ENCODE results near the gene PLIN5.

PLIN5 gene

GRCh38 chr19:4516199-4516938 lies 18.7 kb downstream of the PLIN5 start:
- Histone ChIP-seq H3K9me3 (ENCODE audit: insufficient read depth, low read length) (no peaks in the 10 kb centered on the region), H3K4me3 (ENCODE audit: insufficient read length, low read depth) (no peak overlapping the region), H3K9ac (ENCODE audit: insufficient read length, low read depth) (no peak overlapping the region), H3K4me1 (ENCODE audit: insufficient read depth, insufficient read length) (peaks cover 3% of the 10 kb centered on the region), H3K36me3 (ENCODE audit: insufficient read depth, insufficient read length, low read length) (no peaks in the 10 kb centered on the region), H3K27me3 (ENCODE audit: insufficient read depth, insufficient read length) (peaks cover 38% of the 10 kb centered on the region)
- DNase-seq (ENCODE audit: low read depth, low spot score) = no peak
- no peak for TF ChIP-seq ZNF274 (IDR thresholded peaks at IDR 0.05; ENCODE audit: low read depth, low read length)
- no peak for TF ChIP-seq YY1 (IDR thresholded peaks at IDR 0.05; ENCODE audit: insufficient read depth, insufficient read length)
- TF ChIP-seq SUZ12 (IDR thresholded peaks at IDR 0.05; ENCODE audit: extremely low read depth, insufficient read depth, insufficient read length) = no peak

- Histone ChIP-seq H3K4me3 (ENCODE audit: insufficient read length, low read depth) (no peak overlapping the region), H3K9ac (ENCODE audit: insufficient read length, low read depth) (no peak overlapping the region), H3K4me1 (ENCODE audit: insufficient read depth, insufficient read length) (peaks cover 3% of the 10 kb centered on the region), H3K36me3 (ENCODE audit: insufficient read depth, insufficient read length, low read length) (no peaks in the 10 kb centered on the region), H3K27me3 (ENCODE audit: insufficient read depth, insufficient read length) (peaks cover 35% of the 10 kb centered on the region), H3K9me3 (ENCODE audit: insufficient read depth, low read length) (no peaks in the 10 kb centered on the region)
- DNase-seq (ENCODE audit: low read depth, low spot score) = no peak
- TF ChIP-seq ZNF274 (IDR thresholded peaks at IDR 0.05; ENCODE audit: low read depth, low read length) (no peak), YY1 (IDR thresholded peaks at IDR 0.05; ENCODE audit: insufficient read depth, insufficient read length) (no peak), SUZ12 (IDR thresholded peaks at IDR 0.05; ENCODE audit: extremely low read depth, insufficient read depth, insufficient read length) (no peak)
Observed at GRCh38 chr19:4515732-4516131, 19.3 kb downstream of the PLIN5 start.

GRCh38 chr19:4513248-4513647 lies 21.8 kb downstream of the PLIN5 start:
- Histone ChIP-seq H3K9ac (ENCODE audit: insufficient read length, low read depth) (no peak overlapping the region), H3K36me3 (ENCODE audit: insufficient read depth, insufficient read length, low read length) (peaks cover 4% of the 10 kb centered on the region), H3K4me1 (ENCODE audit: insufficient read depth, insufficient read length) (peaks cover 4% of the 10 kb centered on the region), H3K4me3 (ENCODE audit: insufficient read length, low read depth) (no peak overlapping the region), H3K27me3 (ENCODE audit: insufficient read depth, insufficient read length) (peaks cover 28% of the 10 kb centered on the region), H3K9me3 (ENCODE audit: insufficient read depth, low read length) (no peaks in the 10 kb centered on the region)
- no peak for DNase-seq (ENCODE audit: low read depth, low spot score)
- TF ChIP-seq YY1 (IDR thresholded peaks at IDR 0.05; ENCODE audit: insufficient read depth, insufficient read length) = no peak
- TF ChIP-seq SUZ12 (IDR thresholded peaks at IDR 0.05; ENCODE audit: extremely low read depth, insufficient read depth, insufficient read length) = no peak
- TF ChIP-seq ZNF274 (IDR thresholded peaks at IDR 0.05; ENCODE audit: low read depth, low read length) = no peak

GRCh38 chr19:4512070-4512469 lies 23.0 kb downstream of the PLIN5 start:
- no peak overlapping the region for H3K9ac ChIP-seq (ENCODE audit: insufficient read length, low read depth)
- H3K9me3 ChIP-seq (ENCODE audit: insufficient read depth, low read length) = no peaks in the 10 kb centered on the region
- peaks cover 24% of the 10 kb centered on the region for H3K27me3 ChIP-seq (ENCODE audit: insufficient read depth, insufficient read length)
- H3K4me1 ChIP-seq (ENCODE audit: insufficient read depth, insufficient read length) = peaks cover 2% of the 10 kb centered on the region
- no peak for DNase-seq (ENCODE audit: low read depth, low spot score)
- H3K36me3 ChIP-seq (ENCODE audit: insufficient read depth, insufficient read length, low read length) = peaks cover 13% of the 10 kb centered on the region
- H3K4me3 ChIP-seq (ENCODE audit: insufficient read length, low read depth) = no peak overlapping the region
- TF ChIP-seq SUZ12 (IDR thresholded peaks at IDR 0.05; ENCODE audit: extremely low read depth, insufficient read depth, insufficient read length) = no peak

GRCh38 chr19:4511300-4512054 lies 23.5 kb downstream of the PLIN5 start:
- Histone ChIP-seq H3K36me3 (ENCODE audit: insufficient read depth, insufficient read length, low read length) (peaks cover 19% of the 10 kb centered on the region), H3K4me1 (ENCODE audit: insufficient read depth, insufficient read length) (peaks cover 2% of the 10 kb centered on the region), H3K4me3 (ENCODE audit: insufficient read length, low read depth) (no peak overlapping the region), H3K27me3 (ENCODE audit: insufficient read depth, insufficient read length) (peaks cover 24% of the 10 kb centered on the region), H3K9me3 (ENCODE audit: insufficient read depth, low read length) (no peaks in the 10 kb centered on the region), H3K9ac (ENCODE audit: insufficient read length, low read depth) (no peak overlapping the region)
- no peak for TF ChIP-seq ZNF274 (IDR thresholded peaks at IDR 0.05; ENCODE audit: low read depth, low read length)
- no peak for TF ChIP-seq SUZ12 (IDR thresholded peaks at IDR 0.05; ENCODE audit: extremely low read depth, insufficient read depth, insufficient read length)
- DNase-seq (ENCODE audit: low read depth, low spot score) = no peak

- no peak for DNase-seq (ENCODE audit: low read depth, low spot score)
- Histone ChIP-seq H3K4me1 (ENCODE audit: insufficient read depth, insufficient read length) (peaks cover 2% of the 10 kb centered on the region), H3K4me3 (ENCODE audit: insufficient read length, low read depth) (peak overlapping the region; percentile 4), H3K9me3 (ENCODE audit: insufficient read depth, low read length) (no peaks in the 10 kb centered on the region), H3K9ac (ENCODE audit: insufficient read length, low read depth) (no peak overlapping the region), H3K27me3 (ENCODE audit: insufficient read depth, insufficient read length) (peaks cover 19% of the 10 kb centered on the region), H3K36me3 (ENCODE audit: insufficient read depth, insufficient read length, low read length) (peaks cover 28% of the 10 kb centered on the region)
- TF ChIP-seq SUZ12 (IDR thresholded peaks at IDR 0.05; ENCODE audit: extremely low read depth, insufficient read depth, insufficient read length) = no peak
- no peak for TF ChIP-seq ZNF274 (IDR thresholded peaks at IDR 0.05; ENCODE audit: low read depth, low read length)
- TF ChIP-seq YY1 (IDR thresholded peaks at IDR 0.05; ENCODE audit: insufficient read depth, insufficient read length) = no peak
Observed at GRCh38 chr19:4510435-4511255, 24.4 kb downstream of the PLIN5 start.

GRCh38 chr19:4508698-4509097 lies 26.3 kb downstream of the PLIN5 start:
- peaks cover 5% of the 10 kb centered on the region for H3K4me1 ChIP-seq (ENCODE audit: insufficient read depth, insufficient read length)
- TF ChIP-seq SUZ12 (IDR thresholded peaks at IDR 0.05; ENCODE audit: extremely low read depth, insufficient read depth, insufficient read length) (no peak), ZNF274 (IDR thresholded peaks at IDR 0.05; ENCODE audit: low read depth, low read length) (no peak), YY1 (IDR thresholded peaks at IDR 0.05; ENCODE audit: insufficient read depth, insufficient read length) (no peak)
- no peak overlapping the region for H3K4me3 ChIP-seq (ENCODE audit: insufficient read length, low read depth)
- H3K9me3 ChIP-seq (ENCODE audit: insufficient read depth, low read length) = no peaks in the 10 kb centered on the region
- H3K27me3 ChIP-seq (ENCODE audit: insufficient read depth, insufficient read length) = peaks cover 19% of the 10 kb centered on the region
- peaks cover 47% of the 10 kb centered on the region for H3K36me3 ChIP-seq (ENCODE audit: insufficient read depth, insufficient read length, low read length)
- no peak overlapping the region for H3K9ac ChIP-seq (ENCODE audit: insufficient read length, low read depth)
- DNase-seq (ENCODE audit: low read depth, low spot score) = no peak
